Osteocyte (in vitro differentiated cells): Measurements from ENCODE around the gene HOXD13. TPM values are rescaled to one million over a fixed set of nuclear protein-coding genes. Genes with fewer than 3 reads are reported as not detected.

Experiments used
- DNase-seq: peaks from one replicate; pipeline ENCODE4 v3.0.0; 2021; ENCODE audit warnings: mixed read lengths; ENCODE audit not compliant: unreplicated experiment; ENCODE audit errors: extremely low spot score
- H3K27ac Mint-ChIP-seq: one replicate; pipeline ENCODE4 v1.8.0; 2021; ENCODE audit warnings: mild to moderate bottlenecking, mixed read lengths; ENCODE audit not compliant: unreplicated experiment
- H3K27me3 Mint-ChIP-seq: one replicate; pipeline ENCODE4 v1.8.0; 2021; ENCODE audit warnings: mixed read lengths; ENCODE audit not compliant: unreplicated experiment
- H3K36me3 Mint-ChIP-seq: one replicate; pipeline ENCODE4 v1.8.0; 2021; ENCODE audit warnings: mixed read lengths; ENCODE audit not compliant: unreplicated experiment
- H3K4me1 Mint-ChIP-seq: one replicate; pipeline ENCODE4 v1.8.0; 2021; ENCODE audit warnings: mixed read lengths; ENCODE audit not compliant: unreplicated experiment
- H3K4me3 Mint-ChIP-seq: one replicate; pipeline ENCODE4 v1.8.0; 2021; ENCODE audit warnings: mild to moderate bottlenecking, moderate library complexity, mixed read lengths; ENCODE audit not compliant: unreplicated experiment
- H3K9me3 Mint-ChIP-seq: one replicate; pipeline ENCODE4 v1.8.0; 2021; ENCODE audit warnings: mixed read lengths; ENCODE audit not compliant: unreplicated experiment
- total RNA-seq: library from RNA; stranded (reverse); gene quantifications from 2 replicates; pipeline ENCODE4 v1.2.1, GENCODE V29; 2021
- TF ChIP-seq, protein P1 (sequence below): fragments of 200-600 bp; sonication (generic); IDR thresholded peaks from 2 replicates; pipeline ENCODE4 v1.5.0; 2021; ENCODE audit warnings: antibody characterized with exemption, mild to moderate bottlenecking, moderate library complexity

The HOXD13 gene
- total RNA-seq, 1 donor from 2014 or later = not detected

GRCh38 chr2:176124110-176124946 lies 31.8 kb downstream of the HOXD13 start:
- H3K9me3 Mint-ChIP-seq = no peaks in the 10 kb centered on the region
- H3K4me1 Mint-ChIP-seq = peaks cover 20% of the 10 kb centered on the region
- H3K4me3 Mint-ChIP-seq = no peak overlapping the region
- TF ChIP-seq, protein P1, sequence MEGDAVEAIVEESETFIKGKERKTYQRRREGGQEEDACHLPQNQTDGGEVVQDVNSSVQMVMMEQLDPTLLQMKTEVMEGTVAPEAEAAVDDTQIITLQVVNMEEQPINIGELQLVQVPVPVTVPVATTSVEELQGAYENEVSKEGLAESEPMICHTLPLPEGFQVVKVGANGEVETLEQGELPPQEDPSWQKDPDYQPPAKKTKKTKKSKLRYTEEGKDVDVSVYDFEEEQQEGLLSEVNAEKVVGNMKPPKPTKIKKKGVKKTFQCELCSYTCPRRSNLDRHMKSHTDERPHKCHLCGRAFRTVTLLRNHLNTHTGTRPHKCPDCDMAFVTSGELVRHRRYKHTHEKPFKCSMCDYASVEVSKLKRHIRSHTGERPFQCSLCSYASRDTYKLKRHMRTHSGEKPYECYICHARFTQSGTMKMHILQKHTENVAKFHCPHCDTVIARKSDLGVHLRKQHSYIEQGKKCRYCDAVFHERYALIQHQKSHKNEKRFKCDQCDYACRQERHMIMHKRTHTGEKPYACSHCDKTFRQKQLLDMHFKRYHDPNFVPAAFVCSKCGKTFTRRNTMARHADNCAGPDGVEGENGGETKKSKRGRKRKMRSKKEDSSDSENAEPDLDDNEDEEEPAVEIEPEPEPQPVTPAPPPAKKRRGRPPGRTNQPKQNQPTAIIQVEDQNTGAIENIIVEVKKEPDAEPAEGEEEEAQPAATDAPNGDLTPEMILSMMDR = no peak
- no peak for DNase-seq
- H3K27me3 Mint-ChIP-seq = peaks cover 88% of the 10 kb centered on the region
- H3K36me3 Mint-ChIP-seq = peaks cover 4% of the 10 kb centered on the region
- no peak overlapping the region for H3K27ac Mint-ChIP-seq

DNA sequence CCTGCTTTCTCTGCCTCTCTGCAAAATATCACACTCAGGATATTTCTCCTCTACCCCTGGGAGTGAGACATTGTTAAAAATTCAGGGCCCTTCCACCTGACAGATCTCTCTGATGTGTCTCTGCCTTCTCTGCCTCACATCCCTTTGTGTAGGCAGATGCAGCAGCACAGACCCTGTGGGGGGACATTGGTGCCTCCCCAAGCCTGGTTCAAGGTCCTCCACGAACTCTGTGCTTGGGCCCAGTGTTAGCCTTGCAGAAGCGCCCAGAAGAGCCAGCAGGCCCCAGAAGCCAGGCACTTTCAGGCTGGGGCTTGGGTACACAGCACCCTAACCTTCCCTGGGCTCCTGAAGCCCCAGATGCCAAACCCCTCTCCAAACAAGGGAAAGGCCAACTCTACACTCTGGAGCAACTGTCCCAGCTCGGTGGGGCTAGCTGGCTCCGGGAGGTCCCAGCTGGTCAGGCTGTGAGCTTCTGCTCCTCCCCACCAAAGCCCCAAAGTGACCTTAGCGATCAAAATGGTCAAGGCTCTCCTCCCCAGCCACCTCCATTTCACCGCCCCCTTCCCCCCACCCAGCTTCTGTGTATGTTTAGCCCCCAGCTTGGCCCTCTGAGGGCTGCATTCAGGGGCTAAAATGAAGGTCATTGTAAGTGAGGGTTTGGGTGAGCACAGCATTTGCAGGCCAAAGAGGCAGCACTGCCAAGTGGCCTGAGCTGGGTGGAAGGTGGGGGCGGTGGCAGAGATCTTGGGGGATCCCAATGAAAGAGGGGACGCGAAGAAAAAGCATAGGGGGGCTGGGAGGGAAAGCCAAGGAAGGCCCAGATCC lies 32.6 kb downstream of the HOXD13 start:
- H3K4me3 Mint-ChIP-seq = no peak overlapping the region
- H3K36me3 Mint-ChIP-seq = peaks cover 4% of the 10 kb centered on the region
- H3K27me3 Mint-ChIP-seq = peaks cover 81% of the 10 kb centered on the region
- no peak overlapping the region for H3K27ac Mint-ChIP-seq
- TF ChIP-seq, protein P1 = no peak
- H3K9me3 Mint-ChIP-seq = no peaks in the 10 kb centered on the region
- no peak for DNase-seq
- H3K4me1 Mint-ChIP-seq = peaks cover 20% of the 10 kb centered on the region

DNA sequence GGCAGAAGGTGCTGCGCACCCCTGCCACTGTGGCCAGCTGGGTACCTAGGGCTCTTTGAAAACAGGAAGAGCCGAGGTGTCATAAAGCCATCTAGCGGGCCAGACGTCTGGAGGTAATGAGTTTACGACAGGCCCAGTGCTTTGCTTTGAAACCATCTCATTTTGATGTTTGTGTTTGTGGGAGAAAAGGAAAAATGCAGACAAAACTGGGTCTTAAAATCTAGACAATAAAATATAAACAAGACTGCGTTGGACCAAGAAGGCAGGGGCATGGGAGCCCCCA lies 33.2 kb downstream of the HOXD13 start:
- peaks cover 77% of the 10 kb centered on the region for H3K27me3 Mint-ChIP-seq
- TF ChIP-seq, protein P1 = no peak
- H3K9me3 Mint-ChIP-seq = no peaks in the 10 kb centered on the region
- peaks cover 4% of the 10 kb centered on the region for H3K36me3 Mint-ChIP-seq
- DNase-seq = no peak
- peaks cover 22% of the 10 kb centered on the region for H3K4me1 Mint-ChIP-seq
- no peak overlapping the region for H3K27ac Mint-ChIP-seq
- H3K4me3 Mint-ChIP-seq = no peak overlapping the region

- H3K27me3 Mint-ChIP-seq = peaks cover 81% of the 10 kb centered on the region
- no peak overlapping the region for H3K27ac Mint-ChIP-seq
- no peak overlapping the region for H3K4me3 Mint-ChIP-seq
- peaks cover 28% of the 10 kb centered on the region for H3K4me1 Mint-ChIP-seq
- TF ChIP-seq, protein P1 = peak; percentile 90
- no peaks in the 10 kb centered on the region for H3K9me3 Mint-ChIP-seq
- peaks cover 2% of the 10 kb centered on the region for H3K36me3 Mint-ChIP-seq
- DNase-seq = no peak
These were observed 34.6 kb downstream of the HOXD13 start for GRCh38 chr2:176126929-176127773.
